GM19193 (cell line): Measurements from ENCODE around the gene CHRND.

Source experiments
- POLR2A ChIP-seq: IDR thresholded peaks from 4 replicates; pipeline ENCODE4 v1.6.1; 2011; ENCODE audit not compliant: insufficient read depth, insufficient read length; ENCODE audit errors: extremely low read depth

The CHRND gene

GRCh38 chr2:232577841-232578240, 51.9 kb downstream of the CHRND start:
- TF ChIP-seq POLR2A, result no peak

- TF ChIP-seq POLR2A, result no peak
These were observed 52.7 kb downstream of the CHRND start for GRCh38 chr2:232578626-232579025.

GRCh38 chr2:232580648-232580981, 54.7 kb downstream of the CHRND start:
- TF ChIP-seq POLR2A, result no peak

- TF ChIP-seq POLR2A, result no peak
These were observed 55.8 kb downstream of the CHRND start for GRCh38 chr2:232581725-232582124.

- no peak for TF ChIP-seq POLR2A
These were observed 58.3 kb downstream of the CHRND start for GRCh38 chr2:232584238-232584637.
